ENCODE measurements around the gene TNFAIP6.

Gene TNFAIP6

DNA sequence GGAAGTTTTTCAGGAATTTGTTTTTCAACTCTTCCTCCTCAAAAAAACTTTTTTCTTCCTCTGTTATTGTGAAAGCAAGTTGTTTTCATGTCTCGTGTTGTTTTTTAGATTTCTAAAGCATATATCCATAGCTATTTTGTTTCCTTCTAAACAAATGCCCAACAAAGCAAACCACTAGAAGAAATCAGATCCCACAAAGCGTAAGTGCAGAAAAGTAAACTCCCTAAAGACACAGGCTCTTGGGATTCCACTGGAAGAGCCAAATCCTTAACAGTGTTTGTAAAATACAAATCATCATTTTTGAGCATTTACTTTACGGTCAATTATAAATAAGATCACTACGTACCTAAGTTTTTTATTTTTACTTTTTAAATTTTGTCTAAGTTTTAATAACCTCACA lies 30.6 kb downstream of the TNFAIP6 start:
- Histone ChIP-seq H3K4me3 (ENCODE audit: low read depth in 1 of 5, low read length in 5 of 5) (no peak overlapping the region), H3K36me3 (ENCODE audit: control insufficient read depth in 5 of 5, insufficient read depth in 5 of 5, low read length in 5 of 5) (no peaks in the 10 kb centered on the region)

DNA sequence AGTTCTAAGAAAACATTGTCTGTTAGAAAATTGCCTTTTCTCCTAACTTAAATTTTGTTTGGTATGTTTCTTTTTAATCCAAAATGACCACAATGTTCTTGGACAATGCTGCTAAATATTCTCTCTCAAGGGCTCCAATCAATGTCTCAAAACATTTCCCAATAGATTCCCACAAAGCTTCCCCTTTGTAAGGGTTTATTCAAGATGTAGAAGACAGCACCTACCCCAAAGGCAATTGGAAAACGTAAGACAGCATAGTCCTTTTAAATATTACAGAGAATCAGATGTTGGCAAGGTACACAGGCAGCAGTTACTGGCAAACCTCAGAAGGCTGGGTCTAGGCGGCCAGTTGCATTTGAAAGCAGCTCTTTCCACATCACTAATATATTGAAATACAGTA lies 34.0 kb downstream of the TNFAIP6 start:
- H3K4me3 ChIP-seq (ENCODE audit: low read depth in 1 of 5, low read length in 5 of 5) = no peak overlapping the region
- H3K4me1 ChIP-seq (ENCODE audit: control insufficient read depth in 5 of 5, insufficient read depth in 5 of 5, low read length in 5 of 5) = no peaks in the 10 kb centered on the region
- H3K9me3 ChIP-seq (ENCODE audit: control insufficient read depth in 5 of 5, low read length in 5 of 5) = no peaks in the 10 kb centered on the region
- no peaks in the 10 kb centered on the region for H3K27me3 ChIP-seq (ENCODE audit: control insufficient read depth in 5 of 5, insufficient read depth in 4 of 5, low read length in 5 of 5)
- no peak overlapping the region for H3K27ac ChIP-seq (ENCODE audit: low read depth, low read length)
- no peak overlapping the region for H3K9ac ChIP-seq (ENCODE audit: low read length in 5 of 5)
- H3K36me3 ChIP-seq (ENCODE audit: control insufficient read depth in 5 of 5, insufficient read depth in 5 of 5, low read length in 5 of 5) = no peaks in the 10 kb centered on the region

More for the DNA sequence above, 30.6 kb downstream of the TNFAIP6 start:
- Histone ChIP-seq H3K9me3 (ENCODE audit: control insufficient read depth in 5 of 5, low read length in 5 of 5) (no peaks in the 10 kb centered on the region), H3K27ac (ENCODE audit: low read depth, low read length) (no peak overlapping the region), H3K4me1 (ENCODE audit: control insufficient read depth in 5 of 5, insufficient read depth in 5 of 5, low read length in 5 of 5) (no peaks in the 10 kb centered on the region), H3K9ac (ENCODE audit: low read length in 5 of 5) (no peak overlapping the region), H3K27me3 (ENCODE audit: control insufficient read depth in 5 of 5, insufficient read depth in 4 of 5, low read length in 5 of 5) (no peaks in the 10 kb centered on the region)

DNA sequence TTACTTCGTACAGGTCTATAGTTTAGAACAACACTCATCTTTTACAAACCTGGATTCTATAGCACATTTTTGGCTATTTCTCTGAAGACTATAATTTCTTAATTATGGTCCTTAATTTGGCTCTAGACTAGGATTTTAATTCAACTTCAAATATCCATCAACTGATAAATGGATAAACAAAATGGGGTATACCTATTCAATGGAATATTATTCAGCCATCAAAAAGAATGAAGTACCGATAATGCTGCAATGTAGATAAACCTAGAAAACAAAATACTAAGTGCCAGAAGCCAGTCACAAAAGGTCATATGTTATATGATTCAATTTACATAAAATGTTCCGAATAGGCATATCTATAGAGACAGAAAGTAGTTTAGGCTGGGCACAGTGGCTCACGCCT lies 37.1 kb downstream of the TNFAIP6 start:
- no peak overlapping the region for H3K4me3 ChIP-seq (ENCODE audit: low read depth in 1 of 5, low read length in 5 of 5)
- no peaks in the 10 kb centered on the region for H3K4me1 ChIP-seq (ENCODE audit: control insufficient read depth in 5 of 5, insufficient read depth in 5 of 5, low read length in 5 of 5)
- no peak overlapping the region for H3K27ac ChIP-seq (ENCODE audit: low read depth, low read length)
- H3K36me3 ChIP-seq (ENCODE audit: control insufficient read depth in 5 of 5, insufficient read depth in 5 of 5, low read length in 5 of 5) = no peaks in the 10 kb centered on the region
- no peaks in the 10 kb centered on the region for H3K27me3 ChIP-seq (ENCODE audit: control insufficient read depth in 5 of 5, insufficient read depth in 4 of 5, low read length in 5 of 5)
- H3K9me3 ChIP-seq (ENCODE audit: control insufficient read depth in 5 of 5, low read length in 5 of 5) = no peaks in the 10 kb centered on the region
- no peak overlapping the region for H3K9ac ChIP-seq (ENCODE audit: low read length in 5 of 5)

DNA sequence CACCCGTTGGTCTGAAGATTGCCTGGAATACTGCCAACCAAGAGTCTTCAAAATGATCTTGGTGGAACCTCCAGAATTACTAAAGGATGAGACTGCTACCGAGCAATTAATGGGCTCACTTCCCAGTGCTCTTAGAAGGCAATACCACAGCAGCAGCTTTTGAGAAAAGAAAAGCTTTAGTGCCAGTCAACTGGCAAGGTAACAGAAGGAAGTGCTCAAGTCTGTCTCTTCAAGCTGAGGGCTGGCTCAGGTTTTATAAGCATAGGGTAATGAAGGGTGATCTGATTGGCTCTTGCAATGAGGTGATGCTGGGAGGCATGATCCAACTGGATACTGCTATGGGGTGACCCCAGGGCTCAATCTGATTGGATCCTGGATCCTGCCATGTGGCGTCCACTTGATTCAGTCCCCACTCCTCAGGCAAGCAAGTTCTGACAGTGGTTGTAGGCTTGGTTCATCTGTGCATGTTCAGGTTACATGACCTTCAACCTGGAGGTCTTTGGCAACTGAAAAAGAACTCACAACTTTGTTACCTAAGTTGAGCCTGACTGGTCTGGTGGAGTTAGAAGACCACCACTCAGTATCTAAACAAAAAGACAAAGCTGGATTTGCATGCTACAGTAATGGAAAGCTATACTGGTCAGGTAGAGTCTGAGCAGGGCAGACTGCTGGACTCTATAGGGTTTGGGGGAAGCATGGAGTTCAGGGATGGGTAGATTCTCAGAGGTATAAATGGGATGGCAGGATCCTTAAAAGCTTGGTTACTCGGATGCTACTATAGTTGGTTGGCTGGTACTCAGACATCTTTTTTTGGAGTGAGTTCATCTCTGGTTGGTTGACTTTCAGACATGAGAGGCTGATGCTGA lies 38.4 kb downstream of the TNFAIP6 start:
- Histone ChIP-seq H3K27ac (ENCODE audit: low read depth, low read length) (no peak overlapping the region), H3K9ac (ENCODE audit: low read length in 5 of 5) (no peak overlapping the region), H3K36me3 (ENCODE audit: control insufficient read depth in 5 of 5, insufficient read depth in 5 of 5, low read length in 5 of 5) (no peaks in the 10 kb centered on the region), H3K9me3 (ENCODE audit: control insufficient read depth in 5 of 5, low read length in 5 of 5) (no peaks in the 10 kb centered on the region), H3K4me3 (ENCODE audit: low read depth in 1 of 5, low read length in 5 of 5) (no peak overlapping the region), H3K4me1 (ENCODE audit: control insufficient read depth in 5 of 5, insufficient read depth in 5 of 5, low read length in 5 of 5) (no peaks in the 10 kb centered on the region), H3K27me3 (ENCODE audit: control insufficient read depth in 5 of 5, insufficient read depth in 4 of 5, low read length in 5 of 5) (no peaks in the 10 kb centered on the region)

DNA sequence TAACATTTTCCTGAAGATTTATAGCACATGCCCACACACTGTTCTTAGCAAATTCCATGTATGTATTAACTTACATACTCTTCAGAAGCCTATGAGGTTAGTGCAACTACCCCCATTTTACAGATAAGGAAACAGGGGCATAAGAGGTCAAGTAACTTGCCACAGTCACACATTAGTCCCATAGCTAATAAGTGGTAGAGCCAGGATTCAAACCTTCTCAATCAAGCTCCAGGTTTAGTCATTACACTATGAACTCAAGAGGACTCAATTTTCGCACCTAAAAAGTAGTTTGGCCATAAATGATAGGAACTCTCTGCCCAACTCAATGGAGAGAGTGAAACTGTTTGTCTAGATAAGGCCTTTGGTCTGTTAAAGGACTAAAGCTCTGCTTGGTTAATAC lies 42.6 kb downstream of the TNFAIP6 start:
- no peaks in the 10 kb centered on the region for H3K36me3 ChIP-seq (ENCODE audit: control insufficient read depth in 5 of 5, insufficient read depth in 5 of 5, low read length in 5 of 5)
- no peaks in the 10 kb centered on the region for H3K4me1 ChIP-seq (ENCODE audit: control insufficient read depth in 5 of 5, insufficient read depth in 5 of 5, low read length in 5 of 5)
- no peak overlapping the region for H3K4me3 ChIP-seq (ENCODE audit: low read depth in 1 of 5, low read length in 5 of 5)
- no peak overlapping the region for H3K27ac ChIP-seq (ENCODE audit: low read depth, low read length)
- no peaks in the 10 kb centered on the region for H3K27me3 ChIP-seq (ENCODE audit: control insufficient read depth in 5 of 5, insufficient read depth in 4 of 5, low read length in 5 of 5)
- H3K9ac ChIP-seq (ENCODE audit: low read length in 5 of 5) = no peak overlapping the region
- no peaks in the 10 kb centered on the region for H3K9me3 ChIP-seq (ENCODE audit: control insufficient read depth in 5 of 5, low read length in 5 of 5)

DNA sequence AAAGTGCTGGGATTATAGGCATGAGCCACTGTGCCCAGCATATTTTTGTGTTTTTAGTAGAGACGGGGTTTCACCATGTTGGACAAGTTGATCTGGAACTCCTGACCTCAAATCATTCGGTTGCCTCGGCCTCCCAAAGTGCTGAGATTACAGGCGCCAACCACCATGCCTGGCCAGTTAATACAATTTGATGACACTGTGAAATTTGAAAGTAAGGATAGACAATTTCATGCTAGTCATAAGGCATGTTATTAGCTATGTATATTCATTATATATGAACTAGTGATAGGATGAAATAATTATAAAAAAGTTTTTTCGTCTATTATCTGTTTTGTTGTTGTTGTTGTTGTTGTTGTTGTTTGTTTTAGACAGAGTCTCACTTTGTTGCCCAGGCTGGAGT lies 43.8 kb downstream of the TNFAIP6 start:
- Histone ChIP-seq H3K27me3 (ENCODE audit: control insufficient read depth in 5 of 5, insufficient read depth in 4 of 5, low read length in 5 of 5) (no peaks in the 10 kb centered on the region), H3K36me3 (ENCODE audit: control insufficient read depth in 5 of 5, insufficient read depth in 5 of 5, low read length in 5 of 5) (no peaks in the 10 kb centered on the region), H3K9ac (ENCODE audit: low read length in 5 of 5) (no peak overlapping the region), H3K27ac (ENCODE audit: low read depth, low read length) (no peak overlapping the region), H3K9me3 (ENCODE audit: control insufficient read depth in 5 of 5, low read length in 5 of 5) (no peaks in the 10 kb centered on the region), H3K4me3 (ENCODE audit: low read depth in 1 of 5, low read length in 5 of 5) (no peak overlapping the region), H3K4me1 (ENCODE audit: control insufficient read depth in 5 of 5, insufficient read depth in 5 of 5, low read length in 5 of 5) (no peaks in the 10 kb centered on the region)

DNA sequence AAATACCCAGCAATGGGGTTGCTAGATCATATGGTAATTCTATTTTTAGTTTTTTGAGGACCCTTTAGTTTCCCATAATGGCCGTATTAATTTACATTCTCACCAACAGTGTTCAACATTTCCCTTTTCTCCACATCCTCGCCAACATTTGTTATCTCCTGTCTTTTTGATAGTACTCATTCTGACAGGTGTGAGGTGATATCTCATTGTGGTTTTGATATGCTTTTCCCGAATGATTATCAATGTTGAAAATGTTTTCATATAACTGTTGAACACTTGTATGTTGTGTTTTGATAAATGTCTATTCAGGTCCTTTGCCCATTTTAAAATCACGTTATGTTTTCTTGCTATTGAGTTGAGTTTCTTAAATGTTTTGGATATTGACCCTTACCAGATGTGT lies 46.5 kb downstream of the TNFAIP6 start:
- H3K36me3 ChIP-seq (ENCODE audit: control insufficient read depth in 5 of 5, insufficient read depth in 5 of 5, low read length in 5 of 5) = no peaks in the 10 kb centered on the region
- no peak overlapping the region for H3K9ac ChIP-seq (ENCODE audit: low read length in 5 of 5)
- no peaks in the 10 kb centered on the region for H3K4me1 ChIP-seq (ENCODE audit: control insufficient read depth in 5 of 5, insufficient read depth in 5 of 5, low read length in 5 of 5)
- H3K27me3 ChIP-seq (ENCODE audit: control insufficient read depth in 5 of 5, insufficient read depth in 4 of 5, low read length in 5 of 5) = no peaks in the 10 kb centered on the region
- no peaks in the 10 kb centered on the region for H3K9me3 ChIP-seq (ENCODE audit: control insufficient read depth in 5 of 5, low read length in 5 of 5)
- H3K4me3 ChIP-seq (ENCODE audit: low read depth in 1 of 5, low read length in 5 of 5) = no peak overlapping the region
- no peak overlapping the region for H3K27ac ChIP-seq (ENCODE audit: low read depth, low read length)

DNA sequence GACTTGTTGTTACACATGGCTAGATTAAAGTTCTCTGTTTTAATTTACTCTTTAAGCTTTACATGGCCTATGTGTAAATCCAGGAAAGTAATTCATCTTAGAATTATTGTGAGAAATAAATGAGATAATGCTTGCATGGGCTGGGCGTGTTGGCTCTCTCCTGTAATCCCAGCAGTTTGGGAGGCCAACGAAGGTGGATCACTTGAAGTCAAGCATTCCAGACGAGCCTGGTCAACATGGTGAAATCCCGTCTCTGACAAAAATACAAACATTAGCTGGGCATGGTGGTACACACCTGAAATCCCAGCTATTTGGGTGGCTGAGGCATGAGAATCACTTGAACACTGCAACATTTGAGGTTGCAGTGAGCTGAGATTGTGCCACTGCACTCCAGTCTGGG lies 48.0 kb downstream of the TNFAIP6 start:
- Histone ChIP-seq H3K4me3 (ENCODE audit: low read depth in 1 of 5, low read length in 5 of 5) (no peak overlapping the region), H3K27ac (ENCODE audit: low read depth, low read length) (no peak overlapping the region), H3K27me3 (ENCODE audit: control insufficient read depth in 5 of 5, insufficient read depth in 4 of 5, low read length in 5 of 5) (no peaks in the 10 kb centered on the region), H3K9ac (ENCODE audit: low read length in 5 of 5) (no peak overlapping the region), H3K9me3 (ENCODE audit: control insufficient read depth in 5 of 5, low read length in 5 of 5) (no peaks in the 10 kb centered on the region), H3K36me3 (ENCODE audit: control insufficient read depth in 5 of 5, insufficient read depth in 5 of 5, low read length in 5 of 5) (no peaks in the 10 kb centered on the region), H3K4me1 (ENCODE audit: control insufficient read depth in 5 of 5, insufficient read depth in 5 of 5, low read length in 5 of 5) (peaks cover 0 to 5% (median 2%) of the 10 kb centered on the region in 5 donors)

DNA sequence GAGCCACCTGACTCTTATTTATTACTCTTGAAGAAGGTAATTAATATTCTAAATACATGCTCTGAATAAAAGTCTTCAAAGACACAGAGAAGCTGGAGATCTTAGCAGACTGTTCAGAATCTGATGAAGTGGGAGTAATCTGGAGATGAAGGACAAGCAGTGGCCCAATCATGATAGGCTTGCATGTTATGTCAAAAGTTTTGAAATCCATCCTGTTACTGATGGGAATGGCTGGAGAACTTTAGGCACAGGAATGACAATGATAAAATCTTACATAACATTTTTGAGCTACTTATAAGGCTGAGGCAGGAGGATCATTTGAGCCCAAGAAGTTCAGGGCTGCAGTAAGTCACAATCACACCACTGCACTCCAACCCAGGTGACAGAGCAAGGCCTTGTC lies 49.9 kb downstream of the TNFAIP6 start:
- Histone ChIP-seq H3K9ac (ENCODE audit: low read length in 5 of 5) (no peak overlapping the region), H3K27me3 (ENCODE audit: control insufficient read depth in 5 of 5, insufficient read depth in 4 of 5, low read length in 5 of 5) (no peaks in the 10 kb centered on the region), H3K4me3 (ENCODE audit: low read depth in 1 of 5, low read length in 5 of 5) (no peak overlapping the region), H3K4me1 (ENCODE audit: control insufficient read depth in 5 of 5, insufficient read depth in 5 of 5, low read length in 5 of 5) (peaks cover 0 to 17% (median 12%) of the 10 kb centered on the region in 5 donors), H3K9me3 (ENCODE audit: control insufficient read depth in 5 of 5, low read length in 5 of 5) (no peaks in the 10 kb centered on the region), H3K27ac (ENCODE audit: low read depth, low read length) (no peak overlapping the region), H3K36me3 (ENCODE audit: control insufficient read depth in 5 of 5, insufficient read depth in 5 of 5, low read length in 5 of 5) (peaks cover 0 to 2% (median under 1%) of the 10 kb centered on the region in 5 donors)

DNA sequence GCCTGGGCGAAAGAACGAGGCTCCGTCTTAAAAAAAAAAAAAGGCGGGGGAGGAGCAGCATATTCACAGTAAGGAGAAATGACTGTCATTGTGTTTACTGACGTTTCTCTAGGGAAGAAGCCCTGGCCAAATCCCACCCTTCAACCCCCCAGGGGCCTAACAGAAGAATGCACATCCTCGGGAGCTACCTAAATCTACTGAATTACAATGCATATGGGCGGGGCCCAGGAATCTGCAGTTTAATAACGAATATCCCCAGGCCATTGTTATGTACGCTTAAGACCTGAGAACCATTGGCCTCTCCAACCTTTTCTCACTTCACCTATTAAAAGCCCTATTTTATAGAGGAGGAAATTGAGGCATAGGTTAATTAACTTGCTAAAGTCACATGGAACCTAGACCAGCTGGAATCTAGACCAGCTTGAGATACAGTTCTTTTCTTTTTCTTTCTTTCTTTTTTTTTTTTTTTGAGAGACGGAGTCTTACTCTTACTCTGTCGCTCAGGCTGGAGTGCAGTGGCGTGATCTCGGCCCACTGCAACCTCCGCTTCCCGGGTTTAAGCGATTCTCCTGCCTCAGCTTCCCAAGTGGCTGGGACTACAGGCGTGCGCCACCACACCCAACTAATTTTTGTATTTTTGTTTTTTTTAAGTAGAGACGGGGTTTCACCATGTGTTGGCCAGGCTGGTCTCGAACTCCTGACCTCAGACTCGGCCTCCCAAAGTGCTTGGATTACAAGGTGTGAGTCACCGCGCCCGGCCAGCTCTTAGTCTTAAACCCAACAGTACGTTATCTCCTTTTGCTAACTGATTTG lies 51.6 kb downstream of the TNFAIP6 start:
- peak overlapping the region; percentile 96 for H3K27ac ChIP-seq (ENCODE audit: low read depth, low read length)
- no peak overlapping the region for H3K9ac ChIP-seq (ENCODE audit: low read length in 5 of 5)
- H3K4me3 ChIP-seq (ENCODE audit: low read depth in 1 of 5, low read length in 5 of 5) = peak overlapping the region in 4 of 5 donors; percentile 69 to 94 (median 91)
- H3K9me3 ChIP-seq (ENCODE audit: control insufficient read depth in 5 of 5, low read length in 5 of 5) = no peaks in the 10 kb centered on the region
- no peaks in the 10 kb centered on the region for H3K27me3 ChIP-seq (ENCODE audit: control insufficient read depth in 5 of 5, insufficient read depth in 4 of 5, low read length in 5 of 5)
- H3K36me3 ChIP-seq (ENCODE audit: control insufficient read depth in 5 of 5, insufficient read depth in 5 of 5, low read length in 5 of 5) = peaks cover 5 to 11% (median 9%) of the 10 kb centered on the region in 5 donors
- peaks cover 0 to 17% (median 12%) of the 10 kb centered on the region in 5 donors for H3K4me1 ChIP-seq (ENCODE audit: control insufficient read depth in 5 of 5, insufficient read depth in 5 of 5, low read length in 5 of 5)

Measured in subcutaneous abdominal adipose tissue (tissue), 5 donors.